Tibial artery (tissue), 4 donors: Measurements from ENCODE around the gene RAD51B.

ENCODE experiments used
- DNase-seq, 2 donors: peaks; one replicate each; pipeline ENCODE4 v3.0.0-alpha.2; 2019
- H3K27ac ChIP-seq, 2 donors: fragments of 200-600 bp; sonication (generic) in 1 of 2; 1 replicate in 1 of 2; 2 replicates in 1 of 2; pipeline ENCODE4 v1.5.1; 2018 to 2019; ENCODE audit warnings: mild to moderate bottlenecking in 1 of 2
- H3K27me3 ChIP-seq, 2 donors: fragments of 200-600 bp; sonication (generic) in 1 of 2; one replicate each; pipeline versions ENCODE4 v1.5.1 to v1.6.0; 2016 to 2019
- H3K36me3 ChIP-seq, 3 donors: fragments of 200-600 bp; sonication (generic) in 2 of 3; one replicate each; pipeline ENCODE4 v1.5.1; 2016 to 2019; ENCODE audit warnings: mild to moderate bottlenecking in 2 of 3
- H3K4me1 ChIP-seq, 4 donors: fragments of 200-600 bp; sonication (generic) in 2 of 4; 1 replicate in 3 of 4; 2 replicates in 1 of 4; pipeline ENCODE4 v1.5.1; 2016 to 2019
- H3K4me3 ChIP-seq, 2 donors: fragments of 200-600 bp; sonication (generic) in 1 of 2; 1 replicate in 1 of 2; 2 replicates in 1 of 2; pipeline ENCODE4 v1.5.1; 2018 to 2019; ENCODE audit warnings: mild to moderate bottlenecking in 2 of 2
- H3K9me3 ChIP-seq, 3 donors: fragments of 200-600 bp; sonication (generic) in 1 of 3; one replicate each; pipeline ENCODE4 v1.5.1; 2016 to 2019
- CTCF ChIP-seq, 2 experiments: fragments of 200-600 bp in 1 of 2; fragments of 450-650 bp in 1 of 2; IDR thresholded peaks; one replicate each; pipeline ENCODE4 v1.5.1; 2017 to 2019; ENCODE audit warnings: antibody characterized with exemption in 2 of 2, mild to moderate bottlenecking in 1 of 2, moderate library complexity in 1 of 2
- intact Hi-C: fragments of 100-400 bp; cut with DNase I; formaldehyde crosslinking; loops from one replicate; pipeline ENCODE4 v1.15.0; 2023; ENCODE audit warnings: low total_unique reads

RAD51B gene

GRCh38 chr14:68373124-68373646 lies 553.6 kb downstream of the RAD51B start:
- Histone ChIP-seq H3K36me3 (no peaks in the 10 kb centered on the region), H3K4me3 (no peak overlapping the region), H3K27ac (no peak overlapping the region), H3K9me3 (no peaks in the 10 kb centered on the region), H3K4me1 (peaks cover 0 to 42% (median 18%) of the 10 kb centered on the region in 4 donors), H3K27me3 (no peaks in the 10 kb centered on the region)
- TF ChIP-seq CTCF (IDR thresholded peaks at IDR 0.05): no peak
- no peak for DNase-seq
- intact Hi-C loops: no loop called here

GRCh38 chr14:68373847-68374444 lies 554.4 kb downstream of the RAD51B start:
- no peak overlapping the region for H3K27ac ChIP-seq
- peaks cover 0 to 37% (median 18%) of the 10 kb centered on the region in 4 donors for H3K4me1 ChIP-seq
- no peaks in the 10 kb centered on the region for H3K36me3 ChIP-seq
- no peak for TF ChIP-seq CTCF (IDR thresholded peaks at IDR 0.05)
- no peaks in the 10 kb centered on the region for H3K9me3 ChIP-seq
- intact Hi-C loops: no loop called here
- H3K27me3 ChIP-seq: no peaks in the 10 kb centered on the region
- DNase-seq: no peak
- no peak overlapping the region for H3K4me3 ChIP-seq

- DNase-seq: peak in 1 of 2 donors; percentile 52
- no peak overlapping the region for H3K27ac ChIP-seq
These were observed 555.1 kb downstream of the RAD51B start for GRCh38 chr14:68374682-68375081.

GRCh38 chr14:68375376-68375775 lies 555.8 kb downstream of the RAD51B start:
- Histone ChIP-seq H3K4me1 (peaks cover 0 to 37% (median 18%) of the 10 kb centered on the region in 4 donors), H3K36me3 (no peaks in the 10 kb centered on the region), H3K27ac (peak overlapping the region; percentile 21 to 34), H3K4me3 (no peak overlapping the region), H3K27me3 (no peaks in the 10 kb centered on the region), H3K9me3 (no peaks in the 10 kb centered on the region)
- no peak for TF ChIP-seq CTCF (IDR thresholded peaks at IDR 0.05)
- intact Hi-C loops: no loop called here
- no peak for DNase-seq

More at GRCh38 chr14:68374682-68375081, 555.1 kb downstream of the RAD51B start:
- no peaks in the 10 kb centered on the region for H3K9me3 ChIP-seq
- no peaks in the 10 kb centered on the region for H3K36me3 ChIP-seq
- TF ChIP-seq CTCF (IDR thresholded peaks at IDR 0.05): no peak
- no peak overlapping the region for H3K4me3 ChIP-seq
- peaks cover 0 to 33% (median 16%) of the 10 kb centered on the region in 4 donors for H3K4me1 ChIP-seq
- H3K27me3 ChIP-seq: no peaks in the 10 kb centered on the region
- intact Hi-C loops: no loop called here

GRCh38 chr14:68376067-68376779 lies 556.6 kb downstream of the RAD51B start:
- H3K4me1 ChIP-seq: peaks cover 0 to 46% (median 24%) of the 10 kb centered on the region in 4 donors
- no peak for DNase-seq
- no peaks in the 10 kb centered on the region for H3K9me3 ChIP-seq
- intact Hi-C loops: no loop called here
- TF ChIP-seq CTCF (IDR thresholded peaks at IDR 0.05): no peak
- H3K4me3 ChIP-seq: no peak overlapping the region
- H3K27ac ChIP-seq: peak overlapping the region; percentile 21 to 34
- H3K36me3 ChIP-seq: no peaks in the 10 kb centered on the region
- no peaks in the 10 kb centered on the region for H3K27me3 ChIP-seq
